Measurements from ENCODE around the gene CALHM3. TPM values are rescaled to one million over a fixed set of nuclear protein-coding genes. Genes with fewer than 3 reads are reported as not detected.

The CALHM3 gene
- polyA plus RNA-seq, 1 of the 3 experiments (the other 2 are of a cell fraction) = not detected

GRCh38 chr10:103448746-103449145, 30.3 kb downstream of the CALHM3 start:
- Histone ChIP-seq H4K20me1 (ENCODE audit: insufficient read depth) (no peaks in the 10 kb centered on the region), H3F3A (replicated peaks; ENCODE audit: insufficient read depth) (peaks cover 5% of the 10 kb centered on the region), H3K79me2 (ENCODE audit: insufficient read depth) (no peaks in the 10 kb centered on the region), H3K9me2 (no peaks in the 10 kb centered on the region), H3K9ac (no peak overlapping the region), H3K9me3 (no peaks in the 10 kb centered on the region), H3K4me1 (ENCODE audit: control insufficient read depth in 1 of 2, insufficient read depth in 2 of 2, low read depth in 1 of 2, low read length in 1 of 2) (peaks cover 0 to 18% of the 10 kb centered on the region in 2 experiments; a peak in 1 of 4 replicates), H3K27ac (ENCODE audit: low read depth in 2 of 2, low read length in 1 of 2) (no peak overlapping the region; a peak in 1 of 4 replicates), H2AFZ (ENCODE audit: low read depth) (no peak overlapping the region), H3K27me3 (ENCODE audit: insufficient read depth) (no peaks in the 10 kb centered on the region), H3K4me3 (ENCODE audit: low read depth in 2 of 2, low read length in 1 of 2) (no peak overlapping the region), H3K36me3 (replicated peaks in 1 of 2; ENCODE audit: control insufficient read depth in 1 of 2, insufficient read depth in 2 of 2, low read length in 1 of 2) (peaks cover 33 to 38% of the 10 kb centered on the region in 2 experiments), H3K4me2 (no peak overlapping the region)
- TF ChIP-seq RFX5 (IDR thresholded peaks at IDR 0.05; ENCODE audit: low read length) (no peak), FOSL2 (IDR thresholded peaks at IDR 0.05; ENCODE audit: borderline replicate concordance, low read depth) (0 out of 2 replicates have a peak, but pooled peaks have one; percentile 12)
- ChIA-PET CTCF (no interaction called here), POLR2A (interaction anchor here (1.2 kb wide), 1 partner anchor 12 kb away, joined by 3 read pairs; no protein-coding TSS in a partner anchor)
- DNase-seq = no peak
- 31% methylated on average over 1 of the region's 1 CpG for WGBS (ENCODE audit: low lambda C conversion rate)

- Histone ChIP-seq H3K4me1 (ENCODE audit: control insufficient read depth in 1 of 2, insufficient read depth in 2 of 2, low read depth in 1 of 2, low read length in 1 of 2) (peaks cover 0 to 18% of the 10 kb centered on the region in 2 experiments; a peak in 1 of 4 replicates), H3K27ac (ENCODE audit: low read depth in 2 of 2, low read length in 1 of 2) (no peak overlapping the region), H3K36me3 (replicated peaks in 1 of 2; ENCODE audit: control insufficient read depth in 1 of 2, insufficient read depth in 2 of 2, low read length in 1 of 2) (peaks cover 40 to 53% of the 10 kb centered on the region in 2 experiments), H2AFZ (ENCODE audit: low read depth) (no peak overlapping the region), H3K4me3 (ENCODE audit: low read depth in 2 of 2, low read length in 1 of 2) (no peak overlapping the region), H3K9ac (no peak overlapping the region), H3K79me2 (ENCODE audit: insufficient read depth) (no peaks in the 10 kb centered on the region), H3K27me3 (ENCODE audit: insufficient read depth) (no peaks in the 10 kb centered on the region), H3K4me2 (no peak overlapping the region), H3F3A (replicated peaks; ENCODE audit: insufficient read depth) (peaks cover 5% of the 10 kb centered on the region), H3K9me3 (no peaks in the 10 kb centered on the region), H3K9me2 (no peaks in the 10 kb centered on the region), H4K20me1 (ENCODE audit: insufficient read depth) (no peaks in the 10 kb centered on the region)
- CTCF ChIA-PET = interaction anchor here (1.0 kb wide), 1 partner anchor 30 kb away, joined by 4 read pairs; no protein-coding TSS in a partner anchor
- no peak for TF ChIP-seq RFX5 (IDR thresholded peaks at IDR 0.05; ENCODE audit: low read length)
- POLR2A ChIA-PET = no interaction called here
- 93% methylated on average over 8 of the region's 23 CpGs for WGBS (ENCODE audit: low lambda C conversion rate)
- DNase-seq = no peak
Measured at GRCh38 chr10:103447187-103447586, 31.9 kb downstream of the CALHM3 start.

- no peaks in the 10 kb centered on the region for H4K20me1 ChIP-seq (ENCODE audit: insufficient read depth)
- peaks cover 0 to 9% of the 10 kb centered on the region in 2 experiments; a peak in 1 of 4 replicates for H3K4me1 ChIP-seq (ENCODE audit: control insufficient read depth in 1 of 2, insufficient read depth in 2 of 2, low read depth in 1 of 2, low read length in 1 of 2)
- no peaks in the 10 kb centered on the region for H3K27me3 ChIP-seq (ENCODE audit: insufficient read depth)
- peak overlapping the region in 1 of 2 experiments; percentile 77; a peak in 2 of 4 replicates for H3K27ac ChIP-seq (ENCODE audit: low read depth in 2 of 2, low read length in 1 of 2)
- POLR2A ChIA-PET = no interaction called here
- H3K4me2 ChIP-seq = no peak overlapping the region
- no peak overlapping the region; the same call in 1 of the 2 replicates for H3K9ac ChIP-seq
- H3K9me3 ChIP-seq = no peaks in the 10 kb centered on the region
- CTCF ChIA-PET = interaction anchor here (1.0 kb wide), 1 partner anchor 29 kb away, joined by 4 read pairs; no protein-coding TSS in a partner anchor
- H3K9me2 ChIP-seq = no peaks in the 10 kb centered on the region
- peaks cover 5% of the 10 kb centered on the region for H3F3A ChIP-seq (replicated peaks; ENCODE audit: insufficient read depth)
- H3K36me3 ChIP-seq (replicated peaks in 1 of 2; ENCODE audit: control insufficient read depth in 1 of 2, insufficient read depth in 2 of 2, low read length in 1 of 2) = peaks cover 50 to 65% of the 10 kb centered on the region in 2 experiments
- DNase-seq = no peak
- H3K79me2 ChIP-seq (ENCODE audit: insufficient read depth) = no peaks in the 10 kb centered on the region
- 86% methylated on average over 11 of the region's 12 CpGs for WGBS (ENCODE audit: low lambda C conversion rate)
- H2AFZ ChIP-seq (ENCODE audit: low read depth) = no peak overlapping the region
- H3K4me3 ChIP-seq (ENCODE audit: low read depth in 2 of 2, low read length in 1 of 2) = no peak overlapping the region
- TF ChIP-seq GABPA (IDR thresholded peaks at IDR 0.05; ENCODE audit: low read depth) = no peak
- no peak for TF ChIP-seq IRF3 (IDR thresholded peaks at IDR 0.05; ENCODE audit: low read depth, low read length)
- no peak for TF ChIP-seq MAX (IDR thresholded peaks at IDR 0.05; ENCODE audit: low read depth)
- TF ChIP-seq REST (IDR thresholded peaks at IDR 0.05; ENCODE audit: low read depth, low read length) = no peak
- TF ChIP-seq FOXJ3 (CRISPR knock-in tag; IDR thresholded peaks at IDR 0.05) = no peak
- TF ChIP-seq YY1 (IDR thresholded peaks at IDR 0.05; ENCODE audit: low read depth) = no peak
- TF ChIP-seq POLR2AphosphoS5 (IDR thresholded peaks at IDR 0.05; ENCODE audit: low read depth, low read length) = no peak
- TF ChIP-seq PBX3 (IDR thresholded peaks at IDR 0.05) = no peak
- TF ChIP-seq NFIC (IDR thresholded peaks at IDR 0.05; ENCODE audit: borderline replicate concordance) = no peak
- no peak for TF ChIP-seq EP300 (IDR thresholded peaks at IDR 0.05; ENCODE audit: borderline replicate concordance in 1 of 2, low read depth in 1 of 2, low read length in 1 of 2)
- TF ChIP-seq MEF2A (IDR thresholded peaks at IDR 0.05; ENCODE audit: borderline replicate concordance, low read depth) = no peak
Measured at GRCh38 chr10:103445767-103446567, 33.1 kb downstream of the CALHM3 start.
